ENCODE measurements around the gene FPR3. TPM values are rescaled to one million over a fixed set of nuclear protein-coding genes. Genes with fewer than 3 reads are reported as not detected.

Gene FPR3
- total and polyA plus RNA-seq, 9 of the 15 experiments (the other 6 are each of a cell fraction or from before 2014, with no cell fraction given) = 0.08 to 0.51 (median 0.22) TPM; not detected in 1

DNA sequence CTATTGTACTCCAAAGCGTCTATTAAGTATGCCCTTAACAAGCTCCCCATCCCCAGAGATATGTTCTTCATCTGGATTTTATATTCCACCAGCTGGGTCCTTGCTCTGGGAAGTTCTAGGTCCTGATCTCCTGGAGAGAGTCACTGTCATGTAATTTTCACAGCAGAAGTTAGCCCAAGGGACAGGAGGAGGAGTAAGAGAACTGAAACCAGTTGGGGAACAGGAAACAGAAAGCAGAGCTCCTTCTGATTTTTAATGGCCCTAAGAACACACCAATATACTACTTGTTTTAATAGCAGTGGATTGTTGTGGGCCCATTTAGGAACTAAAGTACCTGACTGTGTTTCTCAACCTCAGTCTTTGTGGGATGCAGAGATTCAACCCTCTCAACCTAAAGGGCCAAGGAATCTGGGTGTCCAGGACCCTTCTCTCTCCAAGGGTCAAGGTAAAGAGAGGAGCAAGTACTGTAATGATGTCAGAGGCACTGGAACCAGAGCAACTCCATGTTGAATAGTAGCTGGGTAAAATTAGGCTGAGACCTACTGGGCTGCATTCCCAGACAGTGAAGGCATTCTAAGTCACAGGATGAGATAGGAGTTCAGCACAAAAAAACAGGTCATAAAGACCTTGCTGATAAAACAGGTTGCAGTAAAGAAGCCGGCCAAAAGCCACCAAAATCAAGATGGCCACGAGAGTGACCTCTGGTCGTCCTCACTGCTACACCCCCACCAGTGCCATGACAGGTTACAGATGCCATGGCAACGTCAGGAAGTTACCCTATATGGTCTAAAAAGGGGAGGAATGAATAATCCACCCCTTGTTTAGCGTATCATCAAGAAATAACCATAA, 8.1 kb upstream of the FPR3 start (continued):
- TF ChIP-seq REST (IDR thresholded peaks at IDR 0.05; ENCODE audit: borderline replicate concordance) (no peak), REST (CRISPR knock-in tag; IDR thresholded peaks at IDR 0.05; ENCODE audit: low read depth) (peak; percentile 79), TAF9B (IDR thresholded peaks at IDR 0.05; ENCODE audit: partially characterized antibody) (no peak), TCF7L2 (IDR thresholded peaks at IDR 0.05; ENCODE audit: low read depth, low read length) (no peak), CTCF (IDR thresholded peaks at IDR 0.05 in 2 of 3, conservative IDR thresholded peaks at IDR 0.05 in 1 of 3; ENCODE audit: insufficient read depth in 2 of 3, low read depth in 1 of 3, low read length in 3 of 3) (no peak), CREBBP (IDR thresholded peaks at IDR 0.05; ENCODE audit: low read depth, low read length) (no peak), ZNF764 (CRISPR knock-in tag; IDR thresholded peaks at IDR 0.05; ENCODE audit: low read depth) (no peak)
- TF ChIP-seq, protein P1, sequence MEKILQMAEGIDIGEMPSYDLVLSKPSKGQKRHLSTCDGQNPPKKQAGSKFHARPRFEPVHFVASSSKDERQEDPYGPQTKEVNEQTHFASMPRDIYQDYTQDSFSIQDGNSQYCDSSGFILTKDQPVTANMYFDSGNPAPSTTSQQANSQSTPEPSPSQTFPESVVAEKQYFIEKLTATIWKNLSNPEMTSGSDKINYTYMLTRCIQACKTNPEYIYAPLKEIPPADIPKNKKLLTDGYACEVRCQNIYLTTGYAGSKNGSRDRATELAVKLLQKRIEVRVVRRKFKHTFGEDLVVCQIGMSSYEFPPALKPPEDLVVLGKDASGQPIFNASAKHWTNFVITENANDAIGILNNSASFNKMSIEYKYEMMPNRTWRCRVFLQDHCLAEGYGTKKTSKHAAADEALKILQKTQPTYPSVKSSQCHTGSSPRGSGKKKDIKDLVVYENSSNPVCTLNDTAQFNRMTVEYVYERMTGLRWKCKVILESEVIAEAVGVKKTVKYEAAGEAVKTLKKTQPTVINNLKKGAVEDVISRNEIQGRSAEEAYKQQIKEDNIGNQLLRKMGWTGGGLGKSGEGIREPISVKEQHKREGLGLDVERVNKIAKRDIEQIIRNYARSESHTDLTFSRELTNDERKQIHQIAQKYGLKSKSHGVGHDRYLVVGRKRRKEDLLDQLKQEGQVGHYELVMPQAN (IDR thresholded peaks at IDR 0.05; ENCODE audit: borderline replicate concordance) = no peak
- TF ChIP-seq, protein P2, sequence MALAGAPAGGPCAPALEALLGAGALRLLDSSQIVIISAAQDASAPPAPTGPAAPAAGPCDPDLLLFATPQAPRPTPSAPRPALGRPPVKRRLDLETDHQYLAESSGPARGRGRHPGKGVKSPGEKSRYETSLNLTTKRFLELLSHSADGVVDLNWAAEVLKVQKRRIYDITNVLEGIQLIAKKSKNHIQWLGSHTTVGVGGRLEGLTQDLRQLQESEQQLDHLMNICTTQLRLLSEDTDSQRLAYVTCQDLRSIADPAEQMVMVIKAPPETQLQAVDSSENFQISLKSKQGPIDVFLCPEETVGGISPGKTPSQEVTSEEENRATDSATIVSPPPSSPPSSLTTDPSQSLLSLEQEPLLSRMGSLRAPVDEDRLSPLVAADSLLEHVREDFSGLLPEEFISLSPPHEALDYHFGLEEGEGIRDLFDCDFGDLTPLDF (CRISPR knock-in tag; IDR thresholded peaks at IDR 0.05) = no peak
- TF ChIP-seq, protein P3, sequence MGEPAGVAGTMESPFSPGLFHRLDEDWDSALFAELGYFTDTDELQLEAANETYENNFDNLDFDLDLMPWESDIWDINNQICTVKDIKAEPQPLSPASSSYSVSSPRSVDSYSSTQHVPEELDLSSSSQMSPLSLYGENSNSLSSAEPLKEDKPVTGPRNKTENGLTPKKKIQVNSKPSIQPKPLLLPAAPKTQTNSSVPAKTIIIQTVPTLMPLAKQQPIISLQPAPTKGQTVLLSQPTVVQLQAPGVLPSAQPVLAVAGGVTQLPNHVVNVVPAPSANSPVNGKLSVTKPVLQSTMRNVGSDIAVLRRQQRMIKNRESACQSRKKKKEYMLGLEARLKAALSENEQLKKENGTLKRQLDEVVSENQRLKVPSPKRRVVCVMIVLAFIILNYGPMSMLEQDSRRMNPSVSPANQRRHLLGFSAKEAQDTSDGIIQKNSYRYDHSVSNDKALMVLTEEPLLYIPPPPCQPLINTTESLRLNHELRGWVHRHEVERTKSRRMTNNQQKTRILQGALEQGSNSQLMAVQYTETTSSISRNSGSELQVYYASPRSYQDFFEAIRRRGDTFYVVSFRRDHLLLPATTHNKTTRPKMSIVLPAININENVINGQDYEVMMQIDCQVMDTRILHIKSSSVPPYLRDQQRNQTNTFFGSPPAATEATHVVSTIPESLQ (CRISPR knock-in tag; IDR thresholded peaks at IDR 0.05) = no peak
